ENCODE data around the gene CTSE. TPM values are rescaled to one million over a fixed set of nuclear protein-coding genes. Genes with fewer than 3 reads are reported as not detected.
A peak's percentile ranks its signal among the peaks of the same experiment; 100 is the strongest.

The CTSE gene
- total and polyA plus RNA-seq, 2 of the 8 experiments (the other 6 are each of a cell fraction or from before 2014, with no cell fraction given), result 0.03 TPM; not detected in 1

GRCh38 chr1:205986292-205986691 is 37.4 kb downstream of the CTSE start:
- Histone ChIP-seq H3K23ac (ENCODE audit: insufficient read length) (no peak overlapping the region), H4K5ac (ENCODE audit: insufficient read length, low read depth, low read length) (no peak overlapping the region), H3K79me1 (ENCODE audit: low read depth, low read length) (no peaks in the 10 kb centered on the region), H3K4me1 (replicated peaks in 1 of 4; ENCODE audit: control insufficient read depth in 3 of 4, insufficient read depth in 4 of 4, low read length in 3 of 4) (no peaks in the 10 kb centered on the region; a peak in 2 of 7 replicates), H3K9me3 (ENCODE audit: insufficient read depth in 2 of 2, low read depth in 1 of 2, low read length in 1 of 2) (no peaks in the 10 kb centered on the region), H2BK12ac (ENCODE audit: low read depth, low read length) (no peak overlapping the region), H3K36me3 (ENCODE audit: control insufficient read depth in 2 of 4, insufficient read depth in 4 of 4, low read length in 3 of 4) (no peaks in the 10 kb centered on the region), H3K4me3 (ENCODE audit: extremely low read depth in 1 of 4, insufficient read depth in 2 of 4, low read depth in 3 of 4, low read length in 4 of 4) (no peak overlapping the region), H3K56ac (replicated peaks; ENCODE audit: insufficient read length, low read depth, low read length) (no peak overlapping the region), H3K79me2 (ENCODE audit: control insufficient read depth in 1 of 2, insufficient read depth in 2 of 2, low read length in 2 of 2) (no peaks in the 10 kb centered on the region), H3K18ac (ENCODE audit: extremely low read depth, low read length) (no peak overlapping the region), H4K8ac (ENCODE audit: extremely low read depth, insufficient read depth, low read length) (no peak overlapping the region), H4K91ac (replicated peaks; ENCODE audit: insufficient read length, low read length) (no peak overlapping the region), H3K9ac (replicated peaks in 1 of 4; ENCODE audit: extremely low read depth in 1 of 4, low read depth in 3 of 4, low read length in 3 of 4) (no peak overlapping the region), H3K4me2 (ENCODE audit: insufficient read depth in 1 of 2, low read depth in 2 of 2, low read length in 2 of 2) (no peak overlapping the region), H3K4ac (replicated peaks; ENCODE audit: insufficient read length, low read depth, low read length) (no peak overlapping the region), H2AFZ (ENCODE audit: low read length) (no peak overlapping the region), H2BK120ac (replicated peaks; ENCODE audit: low read depth, low read length) (no peak overlapping the region), H3K14ac (ENCODE audit: insufficient read length) (no peak overlapping the region), H4K20me1 (replicated peaks in 1 of 2; ENCODE audit: control insufficient read depth in 1 of 2, insufficient read depth in 2 of 2, low read length in 2 of 2) (no peaks in the 10 kb centered on the region), H2BK20ac (ENCODE audit: low read length) (no peak overlapping the region), H2BK15ac (ENCODE audit: low read length) (no peak overlapping the region), H2BK5ac (ENCODE audit: low read depth, low read length) (no peak overlapping the region), H3K27ac (ENCODE audit: low read depth, low read length) (no peak overlapping the region), H3K23me2 (ENCODE audit: low read depth, low read length) (no peaks in the 10 kb centered on the region), H3K27me3 (replicated peaks in 1 of 4; ENCODE audit: control insufficient read depth in 3 of 4, extremely low read depth in 1 of 4, insufficient read depth in 3 of 4, low read length in 3 of 4) (no peaks in the 10 kb centered on the region), H2AK5ac (ENCODE audit: low read depth, low read length) (no peak overlapping the region)
- CTCF ChIA-PET (ENCODE audit: partially characterized antibody), result interaction anchor here (0.6 to 13.6 kb wide), 22 partner anchors 9 to 487 kb away, joined by 3 to 262 read pairs (median 5); partner anchors contain the start of genes RAB7B and SLC26A9
- POLR2A ChIA-PET (ENCODE audit: partially characterized antibody), result interaction anchor here (1.1 kb wide), 1 partner anchor 121 kb away, joined by 3 read pairs; no protein-coding TSS in a partner anchor
- no peak for DNase-seq (ENCODE audit: low read depth in 1 of 2, low spot score in 2 of 2)
- FAIRE-seq, result no peak
- WGBS, 2 experiments (ENCODE audit: extremely low coverage in 1 of 2, insufficient coverage in 1 of 2, insufficient read length in 1 of 2, insufficient replicate concordance in 2 of 2, low coverage in 1 of 2, low lambda C conversion rate in 2 of 2, missing lambda C conversion rate in 1 of 2), result 84% methylated on average over 3 of the region's 3 CpGs; no CpG with 5 or more reads in 1 of the 2 experiments
- TF ChIP-seq BACH1 (IDR thresholded peaks at IDR 0.05; ENCODE audit: low read length) (no peak), CTCF (IDR thresholded peaks at IDR 0.05; ENCODE audit: control extremely low read depth in 1 of 3, insufficient read depth in 1 of 3, low read depth in 1 of 3, low read length in 3 of 3) (peak; percentile 16 to 32 (median 17); a peak in 3 of 4 replicates), RBBP5 (IDR thresholded peaks at IDR 0.05; ENCODE audit: borderline replicate concordance, low read depth, low read length) (no peak), RNF2 (IDR thresholded peaks at IDR 0.05; ENCODE audit: borderline replicate concordance, low read depth, low read length, missing control alignments, poor library complexity, severe bottlenecking) (no peak), RXRA (IDR thresholded peaks at IDR 0.05; ENCODE audit: insufficient read depth, low read depth, low read length) (no peak), RAD21 (IDR thresholded peaks at IDR 0.05 in 1 of 2, conservative IDR thresholded peaks at IDR 0.05 in 1 of 2; ENCODE audit: low read depth in 2 of 2, low read length in 2 of 2) (peak in 1 of 2 experiments; percentile 25; a peak in 1 of 4 replicates), SIX5 (IDR thresholded peaks at IDR 0.05; ENCODE audit: low read depth, low read length) (no peak)
- TF ChIP-seq, protein P1, sequence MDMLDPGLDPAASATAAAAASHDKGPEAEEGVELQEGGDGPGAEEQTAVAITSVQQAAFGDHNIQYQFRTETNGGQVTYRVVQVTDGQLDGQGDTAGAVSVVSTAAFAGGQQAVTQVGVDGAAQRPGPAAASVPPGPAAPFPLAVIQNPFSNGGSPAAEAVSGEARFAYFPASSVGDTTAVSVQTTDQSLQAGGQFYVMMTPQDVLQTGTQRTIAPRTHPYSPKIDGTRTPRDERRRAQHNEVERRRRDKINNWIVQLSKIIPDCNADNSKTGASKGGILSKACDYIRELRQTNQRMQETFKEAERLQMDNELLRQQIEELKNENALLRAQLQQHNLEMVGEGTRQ (IDR thresholded peaks at IDR 0.05; ENCODE audit: low read length), result no peak

All from H1 (cell line).